Measurements from ENCODE around the gene MAPK8IP3.
"Not testable (repeated sequence)": the region's sequence is repeated elsewhere in the genome, so short reads cannot be mapped to it uniquely, and the experiment has no call there.

MAPK8IP3 gene

GRCh38 chr16:1677942-1678499 is 28.0 kb upstream of the MAPK8IP3 start, which contains the start of gene JPT2:
Gene JPT2 (plus strand): TSS chr16:1678279. CDS start chr16:1678313, 34 bp downstream.
- DNase-seq, result peak; percentile 97 to 99

GRCh38 chr16:1678500-1679098 is 27.4 kb upstream of the MAPK8IP3 start:
- DNase-seq, result no peak

- DNase-seq, result no peak
Observed at GRCh38 chr16:1680361-1680760, 25.6 kb upstream of the MAPK8IP3 start.

GRCh38 chr16:1681032-1681431 is 25.0 kb upstream of the MAPK8IP3 start:
- no peak for DNase-seq

GRCh38 chr16:1687427-1688316 is 18.3 kb upstream of the MAPK8IP3 start:
- no peak for DNase-seq

- DNase-seq, result no peak
Observed at GRCh38 chr16:1688807-1689560, 17.0 kb upstream of the MAPK8IP3 start.

- no peak for DNase-seq
Observed at GRCh38 chr16:1689853-1690252, 16.1 kb upstream of the MAPK8IP3 start.

- DNase-seq, result no peak
Observed at GRCh38 chr16:1690810-1691209, 15.2 kb upstream of the MAPK8IP3 start.

- no peak for DNase-seq
Observed at GRCh38 chr16:1691276-1691675, 14.7 kb upstream of the MAPK8IP3 start.

- no peak for DNase-seq
Observed at GRCh38 chr16:1691956-1692355, 14.0 kb upstream of the MAPK8IP3 start.

GRCh38 chr16:1696863-1697262 is 9.1 kb upstream of the MAPK8IP3 start:
- DNase-seq, result no peak

GRCh38 chr16:1698680-1699079 is 7.3 kb upstream of the MAPK8IP3 start:
- DNase-seq, result no peak

GRCh38 chr16:1700246-1700645 is 5.7 kb upstream of the MAPK8IP3 start:
- no peak for DNase-seq

- DNase-seq, result no peak
Observed at GRCh38 chr16:1701216-1701878, 4.6 kb upstream of the MAPK8IP3 start.

GRCh38 chr16:1705324-1705687 is 689 bp upstream of the MAPK8IP3 start:
- not testable (repeated sequence) for DNase-seq

GRCh38 chr16:1706386-1707192 is 594 bp downstream of the MAPK8IP3 start:
- DNase-seq, result no peak

- DNase-seq, result no peak
Observed at GRCh38 chr16:1707193-1707790, 1.3 kb downstream of the MAPK8IP3 start.

- no peak for DNase-seq
Observed at GRCh38 chr16:1708083-1708767, 2.2 kb downstream of the MAPK8IP3 start.

GRCh38 chr16:1708768-1709180 is 2.8 kb downstream of the MAPK8IP3 start:
- DNase-seq, result no peak

GRCh38 chr16:1709356-1709755 is 3.4 kb downstream of the MAPK8IP3 start:
- no peak for DNase-seq
